Measurements from ENCODE around the gene KRT72. TPM values are rescaled to one million over a fixed set of nuclear protein-coding genes. Genes with fewer than 3 reads are reported as not detected.

Gene KRT72
- total and polyA plus RNA-seq, 5 donors from 2014 or later: 0.13 to 1.3 TPM; not detected in 3

DNA sequence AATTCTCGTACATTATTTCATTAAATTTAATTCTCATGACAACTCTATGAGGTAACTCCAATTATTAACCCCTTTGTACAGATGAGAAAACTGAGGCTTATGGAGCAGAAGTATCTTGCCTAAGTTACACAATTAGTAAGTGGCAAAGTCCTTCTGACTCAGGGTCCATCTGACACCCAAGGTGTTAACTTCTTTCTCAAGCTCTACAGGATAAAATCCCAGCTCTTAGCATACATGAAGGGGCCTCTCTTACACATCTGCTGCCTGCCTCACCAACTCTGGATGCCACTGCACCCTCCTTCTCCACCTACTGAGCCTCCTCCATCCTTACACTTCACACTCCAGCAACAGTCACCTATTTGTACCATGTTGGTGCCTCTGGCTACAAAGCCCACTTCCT is 4.3 kb upstream of the KRT72 start:
- no peak overlapping the region for H3K4me3 ChIP-seq (ENCODE audit: low read depth, low read length)
- peaks cover 5% of the 10 kb centered on the region for H3K27me3 ChIP-seq (ENCODE audit: control insufficient read depth, insufficient read depth, low read length)
- H3K36me3 Mint-ChIP-seq: no peaks in the 10 kb centered on the region
- ATAC-seq (ENCODE audit: low read depth in 2 of 2) (no peak), DNase-seq (no peak)
- no peaks in the 10 kb centered on the region for H3K36me3 ChIP-seq (ENCODE audit: control insufficient read depth, insufficient read depth, low read length)
- H3K4me1 ChIP-seq (ENCODE audit: control insufficient read depth, insufficient read depth, low read length, poor library complexity, severe bottlenecking): peaks cover 4% of the 10 kb centered on the region
- peak overlapping the region in 1 of 4 donors; percentile 59 for H3K4me3 Mint-ChIP-seq
- no peaks in the 10 kb centered on the region for H3K9me3 ChIP-seq (ENCODE audit: control insufficient read depth in 2 of 2, low read length in 2 of 2)
- peaks cover 0 to 65% (median 6%) of the 10 kb centered on the region in 4 donors for H3K4me1 Mint-ChIP-seq
- peaks cover 14% of the 10 kb centered on the region for H3K27me3 Mint-ChIP-seq
- H3K9me3 Mint-ChIP-seq: no peaks in the 10 kb centered on the region
- peak overlapping the region; percentile 5 to 87 (median 33) for H3K27ac Mint-ChIP-seq
- H3K27ac ChIP-seq (ENCODE audit: insufficient read depth, low read length, poor library complexity, severe bottlenecking): no peak overlapping the region

DNA sequence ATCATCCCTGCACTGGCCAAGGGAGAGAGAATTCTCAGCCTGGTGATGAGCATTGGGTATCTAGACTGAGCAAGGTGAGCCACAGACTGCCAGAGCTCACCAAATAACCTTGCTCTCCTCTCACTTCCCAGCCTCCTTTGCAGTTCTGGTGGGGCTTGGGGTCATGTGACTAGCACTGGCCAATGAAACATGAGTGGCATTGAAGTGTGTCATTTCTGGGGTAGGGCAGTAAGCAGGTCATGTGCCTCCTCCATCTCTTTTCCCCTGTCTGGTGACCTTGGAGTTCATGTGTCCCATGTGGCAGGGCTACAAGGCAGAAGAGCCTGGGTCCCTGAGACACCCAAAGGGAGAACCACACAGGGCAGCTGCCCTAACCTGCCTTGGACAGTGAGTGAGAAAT is 3.6 kb upstream of the KRT72 start:
- peaks cover 14% of the 10 kb centered on the region for H3K27me3 Mint-ChIP-seq
- peak overlapping the region in 1 of 3 donors; percentile 87 for H3K27ac Mint-ChIP-seq
- ATAC-seq (ENCODE audit: low read depth in 2 of 2) (no peak), DNase-seq (peak in 1 of 3 donors; percentile 6)
- no peaks in the 10 kb centered on the region for H3K36me3 ChIP-seq (ENCODE audit: control insufficient read depth, insufficient read depth, low read length)
- peaks cover 4% of the 10 kb centered on the region for H3K4me1 ChIP-seq (ENCODE audit: control insufficient read depth, insufficient read depth, low read length, poor library complexity, severe bottlenecking)
- no peaks in the 10 kb centered on the region for H3K36me3 Mint-ChIP-seq
- H3K9me3 Mint-ChIP-seq: no peaks in the 10 kb centered on the region
- no peak overlapping the region for H3K4me3 ChIP-seq (ENCODE audit: low read depth, low read length)
- peak overlapping the region in 3 of 4 donors; percentile 6 to 88 (median 18) for H3K4me3 Mint-ChIP-seq
- H3K27ac ChIP-seq (ENCODE audit: insufficient read depth, low read length, poor library complexity, severe bottlenecking): no peak overlapping the region
- H3K4me1 Mint-ChIP-seq: peaks cover 0 to 61% (median 6%) of the 10 kb centered on the region in 4 donors
- no peaks in the 10 kb centered on the region for H3K9me3 ChIP-seq (ENCODE audit: control insufficient read depth in 2 of 2, low read length in 2 of 2)
- peaks cover 5% of the 10 kb centered on the region for H3K27me3 ChIP-seq (ENCODE audit: control insufficient read depth, insufficient read depth, low read length)

DNA sequence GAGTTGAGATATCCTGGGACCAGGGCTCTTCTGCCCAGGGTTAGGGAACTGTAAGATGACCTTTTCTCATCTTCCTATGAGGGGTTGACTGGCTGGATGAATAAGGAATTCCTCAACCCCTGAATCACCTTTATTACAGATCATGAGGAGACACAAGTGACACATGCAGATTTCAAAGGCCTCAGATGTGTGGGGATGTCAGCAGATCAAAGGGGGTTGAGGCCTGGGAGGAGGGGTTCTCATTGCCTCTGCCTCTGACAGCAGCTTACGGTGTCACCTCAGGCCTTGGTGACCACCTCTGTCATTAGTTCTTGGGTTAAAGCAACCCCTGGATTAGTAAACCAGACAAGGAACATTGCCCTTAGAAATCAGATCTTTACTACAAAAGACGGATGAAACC is 2.1 kb upstream of the KRT72 start:
- H3K4me3 Mint-ChIP-seq: peak overlapping the region in 2 of 4 donors; percentile 5 to 12
- DNase-seq: peak in 1 of 3 donors; percentile 30
- no peak overlapping the region for H3K27ac ChIP-seq (ENCODE audit: insufficient read depth, low read length, poor library complexity, severe bottlenecking)
- no peaks in the 10 kb centered on the region for H3K36me3 ChIP-seq (ENCODE audit: control insufficient read depth, insufficient read depth, low read length)
- H3K4me1 ChIP-seq (ENCODE audit: control insufficient read depth, insufficient read depth, low read length, poor library complexity, severe bottlenecking): no peaks in the 10 kb centered on the region
- no peak for ATAC-seq (ENCODE audit: low read depth in 2 of 2)
- H3K36me3 Mint-ChIP-seq: no peaks in the 10 kb centered on the region
- H3K27me3 ChIP-seq (ENCODE audit: control insufficient read depth, insufficient read depth, low read length): peaks cover 5% of the 10 kb centered on the region
- H3K27me3 Mint-ChIP-seq: peaks cover 14% of the 10 kb centered on the region
- peaks cover 0 to 50% (median 6%) of the 10 kb centered on the region in 4 donors for H3K4me1 Mint-ChIP-seq
- H3K4me3 ChIP-seq (ENCODE audit: low read depth, low read length): no peak overlapping the region
- H3K27ac Mint-ChIP-seq: peak overlapping the region in 2 of 3 donors; percentile 35 to 62
- no peaks in the 10 kb centered on the region for H3K9me3 Mint-ChIP-seq
- no peaks in the 10 kb centered on the region for H3K9me3 ChIP-seq (ENCODE audit: control insufficient read depth in 2 of 2, low read length in 2 of 2)

DNA sequence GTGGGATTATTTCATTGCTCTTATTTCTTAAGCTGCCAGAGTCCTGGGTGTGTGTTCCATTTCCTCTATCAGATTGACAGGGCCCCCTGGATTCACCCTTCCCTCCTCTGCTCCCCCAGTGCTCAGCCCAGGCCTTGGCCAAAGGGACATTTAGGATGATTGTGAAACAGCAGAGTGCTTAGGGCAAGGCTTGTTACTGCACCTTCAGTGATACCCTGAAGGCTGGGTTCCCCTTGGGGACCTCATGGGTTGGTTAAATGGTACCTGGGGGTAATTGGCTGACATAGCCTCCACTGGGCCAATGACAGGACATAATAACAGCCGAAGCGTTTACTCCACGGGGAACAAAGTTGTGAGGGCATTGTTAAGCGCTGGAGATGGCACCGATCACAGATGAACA is 1.3 kb upstream of the KRT72 start:
- Mint-ChIP-seq H3K36me3 (no peaks in the 10 kb centered on the region), H3K9me3 (no peaks in the 10 kb centered on the region), H3K4me1 (peaks cover 0 to 45% (median 4%) of the 10 kb centered on the region in 4 donors), H3K27ac (peak overlapping the region in 2 of 3 donors; percentile 22 to 59), H3K4me3 (no peak overlapping the region), H3K27me3 (peaks cover 16% of the 10 kb centered on the region)
- no peaks in the 10 kb centered on the region for H3K4me1 ChIP-seq (ENCODE audit: control insufficient read depth, insufficient read depth, low read length, poor library complexity, severe bottlenecking)
- H3K9me3 ChIP-seq (ENCODE audit: control insufficient read depth in 2 of 2, low read length in 2 of 2): no peaks in the 10 kb centered on the region
- no peak overlapping the region for H3K27ac ChIP-seq (ENCODE audit: insufficient read depth, low read length, poor library complexity, severe bottlenecking)
- H3K27me3 ChIP-seq (ENCODE audit: control insufficient read depth, insufficient read depth, low read length): peaks cover 3% of the 10 kb centered on the region
- no peak overlapping the region for H3K4me3 ChIP-seq (ENCODE audit: low read depth, low read length)
- H3K36me3 ChIP-seq (ENCODE audit: control insufficient read depth, insufficient read depth, low read length): no peaks in the 10 kb centered on the region
- DNase-seq: no peak
- ATAC-seq (ENCODE audit: low read depth in 2 of 2): no peak

DNA sequence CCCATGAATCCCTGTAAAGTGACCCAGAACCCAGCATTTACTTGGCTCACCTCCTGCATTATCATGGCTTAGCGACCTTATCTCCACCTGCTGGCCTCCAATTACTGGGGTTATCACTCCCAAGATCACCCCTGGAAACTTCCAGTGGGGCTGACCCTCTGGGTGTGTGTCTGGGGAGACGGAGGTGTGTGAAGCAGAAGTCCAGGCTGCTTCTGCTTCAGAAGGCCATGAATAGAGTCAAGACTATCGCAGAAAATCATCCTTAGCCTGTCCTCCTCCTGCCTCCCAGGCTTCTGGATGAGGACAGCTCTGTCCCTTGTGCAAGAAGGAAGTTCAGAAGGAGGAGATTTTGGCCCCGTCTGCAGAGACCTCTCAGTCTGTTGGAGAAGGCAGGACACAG is 408 bp upstream of the KRT72 start:
- no peak overlapping the region for H3K27ac ChIP-seq (ENCODE audit: insufficient read depth, low read length, poor library complexity, severe bottlenecking)
- DNase-seq (no peak), ATAC-seq (ENCODE audit: low read depth in 2 of 2) (no peak)
- Mint-ChIP-seq H3K4me1 (peaks cover 0 to 36% (median 4%) of the 10 kb centered on the region in 4 donors), H3K9me3 (no peaks in the 10 kb centered on the region), H3K27ac (peak overlapping the region in 1 of 3 donors; percentile 0), H3K27me3 (peaks cover 19% of the 10 kb centered on the region), H3K36me3 (no peaks in the 10 kb centered on the region), H3K4me3 (no peak overlapping the region)
- no peaks in the 10 kb centered on the region for H3K9me3 ChIP-seq (ENCODE audit: control insufficient read depth in 2 of 2, low read length in 2 of 2)
- H3K36me3 ChIP-seq (ENCODE audit: control insufficient read depth, insufficient read depth, low read length): no peaks in the 10 kb centered on the region
- H3K4me3 ChIP-seq (ENCODE audit: low read depth, low read length): no peak overlapping the region
- H3K4me1 ChIP-seq (ENCODE audit: control insufficient read depth, insufficient read depth, low read length, poor library complexity, severe bottlenecking): no peaks in the 10 kb centered on the region
- H3K27me3 ChIP-seq (ENCODE audit: control insufficient read depth, insufficient read depth, low read length): peaks cover 3% of the 10 kb centered on the region

DNA sequence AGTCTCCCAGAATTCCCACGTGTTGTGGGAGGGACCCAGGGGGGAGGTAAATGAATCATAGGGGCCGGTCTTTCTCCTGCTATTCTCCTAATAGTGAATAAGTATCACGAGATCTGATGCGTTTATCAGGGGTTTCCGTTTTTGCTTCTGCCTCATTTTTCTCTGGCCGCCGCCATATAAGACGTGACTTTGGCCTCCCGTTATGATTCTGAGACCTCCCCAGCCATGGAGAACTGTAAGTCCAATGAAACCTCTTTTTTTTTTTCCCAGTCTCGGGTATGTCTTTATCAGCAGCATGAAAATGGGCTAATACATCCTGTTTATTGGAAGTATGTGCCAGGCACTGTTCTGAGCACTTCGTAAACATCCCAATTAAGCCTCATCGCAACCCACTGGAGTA is 788 bp downstream of the KRT72 start:
- no peaks in the 10 kb centered on the region for H3K9me3 Mint-ChIP-seq
- H3K9me3 ChIP-seq (ENCODE audit: control insufficient read depth in 2 of 2, low read length in 2 of 2): no peaks in the 10 kb centered on the region
- H3K36me3 ChIP-seq (ENCODE audit: control insufficient read depth, insufficient read depth, low read length): no peaks in the 10 kb centered on the region
- DNase-seq: no peak
- H3K36me3 Mint-ChIP-seq: no peaks in the 10 kb centered on the region
- H3K27me3 ChIP-seq (ENCODE audit: control insufficient read depth, insufficient read depth, low read length): peaks cover 3% of the 10 kb centered on the region
- no peak for ATAC-seq (ENCODE audit: low read depth in 2 of 2)
- no peak overlapping the region for H3K4me3 Mint-ChIP-seq
- H3K27ac Mint-ChIP-seq: no peak overlapping the region
- H3K27me3 Mint-ChIP-seq: peaks cover 14% of the 10 kb centered on the region
- H3K4me3 ChIP-seq (ENCODE audit: low read depth, low read length): no peak overlapping the region
- H3K4me1 Mint-ChIP-seq: peaks cover 0 to 30% (median 2%) of the 10 kb centered on the region in 4 donors
- no peak overlapping the region for H3K27ac ChIP-seq (ENCODE audit: insufficient read depth, low read length, poor library complexity, severe bottlenecking)
- H3K4me1 ChIP-seq (ENCODE audit: control insufficient read depth, insufficient read depth, low read length, poor library complexity, severe bottlenecking): no peaks in the 10 kb centered on the region

DNA sequence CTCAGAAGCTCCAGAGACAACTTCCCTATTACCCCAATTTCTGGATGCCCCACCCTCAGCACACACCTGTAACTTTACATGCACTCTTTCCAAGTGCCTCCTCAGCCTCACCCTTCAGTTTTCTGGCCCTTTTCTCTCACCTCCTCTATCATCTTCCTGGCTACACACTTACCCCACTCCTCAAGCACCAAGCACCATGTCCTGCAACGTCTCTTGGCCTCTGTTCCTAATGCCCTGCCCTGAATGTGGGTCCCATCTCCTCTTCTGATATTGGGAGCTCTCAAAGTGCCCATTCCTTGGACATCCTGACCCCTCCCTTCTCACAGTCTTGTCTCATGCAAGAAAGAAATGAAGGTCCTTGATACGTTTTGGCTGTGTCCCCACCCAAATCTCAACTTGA is 1.2 kb downstream of the KRT72 start:
- no peak overlapping the region for H3K4me3 Mint-ChIP-seq
- H3K36me3 Mint-ChIP-seq: no peaks in the 10 kb centered on the region
- H3K4me1 Mint-ChIP-seq: peaks cover 0 to 27% (median under 1%) of the 10 kb centered on the region in 4 donors
- no peak for DNase-seq
- H3K27me3 Mint-ChIP-seq: peaks cover 14% of the 10 kb centered on the region
- H3K36me3 ChIP-seq (ENCODE audit: control insufficient read depth, insufficient read depth, low read length): no peaks in the 10 kb centered on the region
- no peak overlapping the region for H3K27ac ChIP-seq (ENCODE audit: insufficient read depth, low read length, poor library complexity, severe bottlenecking)
- H3K4me3 ChIP-seq (ENCODE audit: low read depth, low read length): no peak overlapping the region
- no peak for ATAC-seq (ENCODE audit: low read depth in 2 of 2)
- no peak overlapping the region for H3K27ac Mint-ChIP-seq
- peaks cover 3% of the 10 kb centered on the region for H3K27me3 ChIP-seq (ENCODE audit: control insufficient read depth, insufficient read depth, low read length)
- H3K9me3 ChIP-seq (ENCODE audit: control insufficient read depth in 2 of 2, low read length in 2 of 2): no peaks in the 10 kb centered on the region
- no peaks in the 10 kb centered on the region for H3K9me3 Mint-ChIP-seq
- no peaks in the 10 kb centered on the region for H3K4me1 ChIP-seq (ENCODE audit: control insufficient read depth, insufficient read depth, low read length, poor library complexity, severe bottlenecking)

DNA sequence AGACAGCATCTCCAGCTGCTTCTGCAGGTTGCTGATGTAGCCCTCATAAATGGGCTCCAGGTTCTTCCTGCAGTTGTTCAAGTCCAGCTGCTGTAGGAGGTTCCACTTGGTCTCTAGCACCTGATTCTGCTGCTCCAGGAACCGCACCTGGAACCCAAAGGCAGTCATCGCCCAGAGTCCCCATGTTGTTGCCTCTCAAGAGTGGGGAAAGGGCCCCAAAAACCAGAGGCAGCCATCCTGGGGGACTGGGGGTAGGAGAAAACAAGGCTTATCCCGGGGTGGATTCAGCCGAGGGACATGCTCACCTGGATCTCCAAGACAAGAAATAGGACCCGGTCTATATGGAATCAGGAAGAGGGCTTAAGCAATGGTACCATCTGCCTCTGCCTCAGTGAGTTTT is 2.3 kb downstream of the KRT72 start:
- Mint-ChIP-seq H3K4me1 (peaks cover 0 to 18% (median 0%) of the 10 kb centered on the region in 4 donors), H3K4me3 (no peak overlapping the region), H3K27ac (no peak overlapping the region), H3K27me3 (peaks cover 14% of the 10 kb centered on the region), H3K9me3 (no peaks in the 10 kb centered on the region), H3K36me3 (no peaks in the 10 kb centered on the region)
- no peaks in the 10 kb centered on the region for H3K9me3 ChIP-seq (ENCODE audit: control insufficient read depth in 2 of 2, low read length in 2 of 2)
- peaks cover 1% of the 10 kb centered on the region for H3K27me3 ChIP-seq (ENCODE audit: control insufficient read depth, insufficient read depth, low read length)
- no peaks in the 10 kb centered on the region for H3K4me1 ChIP-seq (ENCODE audit: control insufficient read depth, insufficient read depth, low read length, poor library complexity, severe bottlenecking)
- H3K4me3 ChIP-seq (ENCODE audit: low read depth, low read length): no peak overlapping the region
- no peak overlapping the region for H3K27ac ChIP-seq (ENCODE audit: insufficient read depth, low read length, poor library complexity, severe bottlenecking)
- ATAC-seq (ENCODE audit: low read depth in 2 of 2) (no peak), DNase-seq (no peak)
- H3K36me3 ChIP-seq (ENCODE audit: control insufficient read depth, insufficient read depth, low read length): no peaks in the 10 kb centered on the region
